Endothelial cell (in vitro differentiated cells): Measurements from ENCODE around the gene MECR. TPM values are rescaled to one million over a fixed set of nuclear protein-coding genes. Genes with fewer than 3 reads are reported as not detected.

Experiments
- DNase-seq: peaks from one replicate; pipeline ENCODE4 v3.0.0; 2021; ENCODE audit warnings: low spot score
- H3K27ac Mint-ChIP-seq: one replicate; pipeline ENCODE4 v1.8.0; 2021; ENCODE audit warnings: mixed read lengths, inconsistent platforms; ENCODE audit not compliant: unreplicated experiment
- H3K27me3 Mint-ChIP-seq: one replicate; pipeline ENCODE4 v1.8.0; 2021; ENCODE audit warnings: mild to moderate bottlenecking, moderate library complexity, mixed read lengths, inconsistent platforms; ENCODE audit not compliant: unreplicated experiment
- H3K36me3 Mint-ChIP-seq: one replicate; pipeline ENCODE4 v1.8.0; 2021; ENCODE audit warnings: mild to moderate bottlenecking, low read depth, mixed read lengths, inconsistent platforms; ENCODE audit not compliant: unreplicated experiment
- H3K4me1 Mint-ChIP-seq: one replicate; pipeline ENCODE4 v1.8.0; 2021; ENCODE audit warnings: mild to moderate bottlenecking, mixed read lengths, inconsistent platforms; ENCODE audit not compliant: unreplicated experiment
- H3K4me3 Mint-ChIP-seq: one replicate; pipeline ENCODE4 v1.8.0; 2021; ENCODE audit warnings: mild to moderate bottlenecking, mixed read lengths, inconsistent platforms; ENCODE audit not compliant: unreplicated experiment
- H3K9me3 Mint-ChIP-seq: one replicate; pipeline ENCODE4 v1.8.0; 2021; ENCODE audit warnings: mixed read lengths, inconsistent platforms; ENCODE audit not compliant: unreplicated experiment
- total RNA-seq: library from RNA; stranded (reverse); fragmentation: NEBNext Ultra II Directional; extraction: Animal tissue kit (Norgen Biotek cat#: 25700); gene quantifications from one replicate; pipeline ENCODE4 v1.2.1, GENCODE V29; 2021; ENCODE audit not compliant: unreplicated experiment
- TF ChIP-seq, protein P1 (sequence below): fragments of 200-600 bp; sonication (generic); IDR thresholded peaks from one replicate; pipeline ENCODE4 v1.5.0; 2021; ENCODE audit warnings: antibody characterized with exemption; ENCODE audit not compliant: unreplicated experiment

The MECR gene
- total RNA-seq, 1 donor from 2014 or later = 20.2 TPM

DNA sequence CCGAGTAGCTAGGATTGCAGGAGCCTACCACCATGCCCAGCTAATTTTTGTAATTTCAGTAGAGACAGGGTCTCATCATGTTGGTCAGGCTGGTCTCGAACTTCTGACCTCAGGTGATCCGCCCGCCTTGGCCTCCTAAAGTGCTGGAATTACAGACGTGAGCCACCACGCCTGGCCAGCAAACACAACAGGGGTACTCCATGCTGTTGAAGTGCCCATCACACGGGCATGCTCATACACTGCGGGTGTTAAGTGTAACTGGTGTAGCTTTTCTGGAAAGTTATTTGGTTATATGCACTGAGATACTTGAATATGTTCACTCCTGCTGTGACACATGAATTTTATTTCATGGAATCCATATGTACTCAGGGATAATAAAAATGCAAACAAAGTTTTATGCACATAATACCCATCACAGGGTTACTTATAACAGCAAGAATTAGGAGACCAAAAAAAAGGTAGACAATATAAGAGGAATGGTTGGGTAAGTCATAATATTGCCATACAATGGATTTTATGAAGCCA lies 58.3 kb downstream of the MECR start:
- Mint-ChIP-seq H3K36me3 (peaks cover 6% of the 10 kb centered on the region), H3K9me3 (no peaks in the 10 kb centered on the region), H3K27ac (no peak overlapping the region), H3K4me3 (no peak overlapping the region), H3K27me3 (no peaks in the 10 kb centered on the region), H3K4me1 (peaks cover 18% of the 10 kb centered on the region)
- DNase-seq = no peak
- TF ChIP-seq, protein P1, sequence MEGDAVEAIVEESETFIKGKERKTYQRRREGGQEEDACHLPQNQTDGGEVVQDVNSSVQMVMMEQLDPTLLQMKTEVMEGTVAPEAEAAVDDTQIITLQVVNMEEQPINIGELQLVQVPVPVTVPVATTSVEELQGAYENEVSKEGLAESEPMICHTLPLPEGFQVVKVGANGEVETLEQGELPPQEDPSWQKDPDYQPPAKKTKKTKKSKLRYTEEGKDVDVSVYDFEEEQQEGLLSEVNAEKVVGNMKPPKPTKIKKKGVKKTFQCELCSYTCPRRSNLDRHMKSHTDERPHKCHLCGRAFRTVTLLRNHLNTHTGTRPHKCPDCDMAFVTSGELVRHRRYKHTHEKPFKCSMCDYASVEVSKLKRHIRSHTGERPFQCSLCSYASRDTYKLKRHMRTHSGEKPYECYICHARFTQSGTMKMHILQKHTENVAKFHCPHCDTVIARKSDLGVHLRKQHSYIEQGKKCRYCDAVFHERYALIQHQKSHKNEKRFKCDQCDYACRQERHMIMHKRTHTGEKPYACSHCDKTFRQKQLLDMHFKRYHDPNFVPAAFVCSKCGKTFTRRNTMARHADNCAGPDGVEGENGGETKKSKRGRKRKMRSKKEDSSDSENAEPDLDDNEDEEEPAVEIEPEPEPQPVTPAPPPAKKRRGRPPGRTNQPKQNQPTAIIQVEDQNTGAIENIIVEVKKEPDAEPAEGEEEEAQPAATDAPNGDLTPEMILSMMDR = no peak

DNA sequence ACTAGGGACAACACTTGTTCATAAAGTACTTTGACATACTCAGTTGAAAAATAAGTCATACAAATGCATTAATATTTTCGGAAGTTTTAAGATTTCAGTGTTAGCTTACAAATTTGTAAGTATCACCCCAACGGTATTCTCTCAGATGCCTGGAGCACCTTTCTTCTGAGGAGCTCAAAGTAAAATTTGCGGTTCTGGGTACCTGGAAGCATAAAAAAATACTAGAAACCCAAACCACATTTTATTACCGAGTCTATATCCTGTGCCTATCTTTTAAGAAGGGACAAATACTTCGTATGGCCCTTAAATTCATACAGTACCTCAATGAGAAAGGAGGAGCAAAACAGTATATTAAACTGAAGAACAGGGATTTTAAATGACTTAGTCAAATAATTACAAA lies 59.2 kb downstream of the MECR start:
- no peaks in the 10 kb centered on the region for H3K9me3 Mint-ChIP-seq
- peaks cover 9% of the 10 kb centered on the region for H3K36me3 Mint-ChIP-seq
- no peak overlapping the region for H3K4me3 Mint-ChIP-seq
- H3K4me1 Mint-ChIP-seq = peaks cover 23% of the 10 kb centered on the region
- H3K27me3 Mint-ChIP-seq = no peaks in the 10 kb centered on the region
- H3K27ac Mint-ChIP-seq = peak overlapping the region; percentile 58
- DNase-seq = no peak
- TF ChIP-seq, protein P1 = no peak

DNA sequence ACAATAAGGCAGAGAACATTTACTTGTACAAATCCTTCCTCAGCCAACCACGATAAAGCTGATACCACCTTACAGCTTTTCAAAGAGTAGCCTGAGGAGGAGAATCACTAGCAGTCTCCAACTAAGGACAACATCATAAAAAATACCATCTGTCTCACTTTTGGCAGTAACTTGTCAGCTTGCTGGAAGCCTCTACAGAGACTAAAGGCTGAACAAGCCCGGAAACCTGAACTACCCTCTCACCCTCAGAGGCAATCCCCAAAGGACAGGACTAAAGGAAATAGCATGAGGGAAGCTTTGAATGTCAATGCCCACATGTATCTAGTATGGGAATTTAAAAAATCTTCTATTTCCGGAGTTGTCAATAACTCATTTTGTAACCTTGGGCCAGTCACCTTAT lies 59.6 kb downstream of the MECR start:
- Mint-ChIP-seq H3K9me3 (no peaks in the 10 kb centered on the region), H3K27me3 (no peaks in the 10 kb centered on the region), H3K27ac (peak overlapping the region; percentile 58), H3K4me3 (no peak overlapping the region), H3K4me1 (peaks cover 27% of the 10 kb centered on the region), H3K36me3 (peaks cover 9% of the 10 kb centered on the region)
- DNase-seq = no peak
- TF ChIP-seq, protein P1 = no peak

DNA sequence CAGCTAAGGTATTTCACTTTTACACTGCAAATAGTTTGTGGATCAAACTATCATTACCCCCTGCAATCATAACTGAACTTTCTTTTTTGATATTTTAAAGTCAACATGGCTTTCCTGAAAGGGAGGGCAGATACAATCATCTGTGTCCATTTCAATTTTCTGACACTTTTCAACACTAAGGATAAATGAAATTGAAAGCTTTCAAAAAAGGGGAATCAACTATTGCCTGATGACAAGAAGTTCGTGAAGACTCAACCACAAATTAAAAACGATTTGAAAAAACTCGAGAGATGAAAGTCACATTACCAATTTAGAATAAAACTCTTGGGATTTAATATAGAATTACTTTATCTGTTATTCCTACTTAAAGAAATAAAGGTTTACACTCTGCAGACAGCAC lies 60.8 kb downstream of the MECR start:
- peaks cover 38% of the 10 kb centered on the region for H3K4me1 Mint-ChIP-seq
- no peak overlapping the region for H3K4me3 Mint-ChIP-seq
- no peak overlapping the region for H3K27ac Mint-ChIP-seq

DNA sequence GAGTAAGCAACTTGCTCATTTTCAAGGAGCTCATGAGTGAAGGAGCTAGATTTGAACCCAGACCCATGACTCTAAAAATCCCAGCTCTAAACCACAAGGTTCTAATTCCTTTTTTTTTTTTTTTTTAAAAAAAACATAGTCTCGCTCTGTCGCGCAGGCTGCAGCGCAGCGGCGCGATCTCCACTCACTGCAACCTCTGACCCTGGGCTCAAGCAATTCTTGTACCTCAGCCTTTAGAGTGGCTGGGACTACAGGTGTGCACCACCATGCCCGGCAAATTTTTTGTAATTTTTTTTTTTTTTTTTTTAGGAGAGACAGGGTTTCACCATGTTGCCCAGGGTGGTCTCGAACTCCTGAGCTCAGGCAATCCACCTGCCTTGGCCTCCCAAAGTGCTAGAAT lies 62.8 kb downstream of the MECR start:
- Mint-ChIP-seq H3K27me3 (no peaks in the 10 kb centered on the region), H3K36me3 (peaks cover 13% of the 10 kb centered on the region), H3K27ac (no peak overlapping the region), H3K4me1 (peaks cover 50% of the 10 kb centered on the region), H3K4me3 (no peak overlapping the region), H3K9me3 (no peaks in the 10 kb centered on the region)
- TF ChIP-seq, protein P1 = no peak
- DNase-seq = no peak

More for the DNA sequence above, 60.8 kb downstream of the MECR start:
- TF ChIP-seq, protein P1 = no peak
- Mint-ChIP-seq H3K9me3 (no peaks in the 10 kb centered on the region), H3K27me3 (no peaks in the 10 kb centered on the region), H3K36me3 (peaks cover 13% of the 10 kb centered on the region)
- DNase-seq = no peak
